GM18870 (cell line): ENCODE measurements around the gene MRPS6.
A peak's percentile ranks its signal among the peaks of the same experiment; 100 is the strongest.

ENCODE experiments used
- ATAC-seq: cut with Tn5 transposase; IDR thresholded peaks from one replicate; pipeline ENCODE4 v1.9.1; 2021; ENCODE audit warnings: moderate library complexity; ENCODE audit not compliant: unreplicated experiment

Gene MRPS6

GRCh38 chr21:34065027-34065426 lies 8.4 kb upstream of the MRPS6 start:
- no peak for ATAC-seq

- no peak for ATAC-seq
These were observed 1.7 kb upstream of the MRPS6 start for GRCh38 chr21:34071683-34072082.

GRCh38 chr21:34072145-34073031 lies 990 bp upstream of the MRPS6 start:
- peak; percentile 2 for ATAC-seq

- peak; percentile 8 for ATAC-seq
These were observed 438 bp downstream of the MRPS6 start for GRCh38 chr21:34073749-34074282.

- ATAC-seq, result no peak
These were observed 1.1 kb downstream of the MRPS6 start for GRCh38 chr21:34074283-34075090.

- no peak for ATAC-seq
These were observed 1.7 kb downstream of the MRPS6 start for GRCh38 chr21:34075091-34075425.

DNA sequence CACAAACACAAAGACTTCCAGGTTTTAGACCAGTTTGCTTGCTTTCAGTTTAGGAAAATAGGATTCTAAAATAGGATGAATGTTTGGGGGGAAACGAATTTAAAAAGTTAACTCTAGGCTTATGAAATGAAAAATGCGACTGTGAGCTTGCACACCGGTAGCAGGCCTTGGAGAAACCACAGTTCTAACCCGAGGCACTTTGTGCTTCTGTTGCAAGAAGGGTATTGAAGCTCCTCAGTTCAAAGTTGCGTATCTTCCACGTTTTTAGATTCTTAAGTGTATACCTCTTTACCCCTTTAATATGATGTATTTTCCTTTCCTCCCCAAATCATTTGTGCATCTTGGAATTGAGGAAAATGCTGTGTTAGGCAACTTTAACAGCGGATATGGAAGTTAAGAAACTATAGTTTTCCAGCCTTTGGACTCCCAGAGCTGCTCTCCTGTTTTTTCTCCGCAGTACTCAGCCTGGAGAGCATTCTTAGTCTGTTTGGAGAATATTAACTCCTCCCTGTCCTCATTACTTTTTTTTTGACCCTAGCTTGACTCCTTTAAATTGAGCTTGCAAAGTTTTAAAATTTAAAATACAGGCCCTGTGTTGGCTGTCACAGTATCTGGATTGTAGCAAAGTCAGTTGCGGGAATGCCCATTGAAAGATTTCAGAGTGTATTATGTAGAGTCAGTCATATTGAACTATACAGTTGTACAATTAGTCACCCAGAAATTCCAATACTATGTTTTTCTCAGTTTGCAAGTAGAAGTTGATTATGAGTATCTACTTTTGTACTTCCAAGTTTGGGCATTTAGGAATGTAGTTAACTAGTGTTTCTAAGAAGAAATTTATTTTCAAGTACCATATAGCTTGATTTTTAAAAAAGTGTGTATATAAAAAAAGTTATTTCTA lies 2.6 kb downstream of the MRPS6 start:
- ATAC-seq, result no peak

DNA sequence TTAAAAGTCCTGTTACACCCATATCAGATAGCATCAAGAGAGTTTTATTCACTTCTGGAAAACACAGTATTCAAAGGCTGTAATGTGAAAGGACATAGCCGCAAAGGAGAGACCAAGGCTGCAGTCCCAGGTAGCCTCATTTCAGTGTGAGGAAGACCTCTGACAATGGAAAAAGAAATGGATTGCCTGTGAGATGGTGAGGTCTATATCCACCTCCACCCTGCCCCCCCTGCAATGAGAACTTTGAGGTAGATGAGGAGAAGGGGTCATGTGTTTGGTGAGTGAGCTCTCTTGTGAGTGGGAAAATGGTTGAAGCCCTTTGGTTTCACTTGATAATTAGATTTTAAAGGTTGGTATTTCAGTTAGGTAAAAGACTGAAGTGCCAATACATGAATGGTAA lies 3.5 kb downstream of the MRPS6 start:
- no peak for ATAC-seq

- ATAC-seq, result no peak
These were observed 4.5 kb downstream of the MRPS6 start for GRCh38 chr21:34077888-34078287.

GRCh38 chr21:34078915-34079314 lies 5.5 kb downstream of the MRPS6 start:
- no peak for ATAC-seq

DNA sequence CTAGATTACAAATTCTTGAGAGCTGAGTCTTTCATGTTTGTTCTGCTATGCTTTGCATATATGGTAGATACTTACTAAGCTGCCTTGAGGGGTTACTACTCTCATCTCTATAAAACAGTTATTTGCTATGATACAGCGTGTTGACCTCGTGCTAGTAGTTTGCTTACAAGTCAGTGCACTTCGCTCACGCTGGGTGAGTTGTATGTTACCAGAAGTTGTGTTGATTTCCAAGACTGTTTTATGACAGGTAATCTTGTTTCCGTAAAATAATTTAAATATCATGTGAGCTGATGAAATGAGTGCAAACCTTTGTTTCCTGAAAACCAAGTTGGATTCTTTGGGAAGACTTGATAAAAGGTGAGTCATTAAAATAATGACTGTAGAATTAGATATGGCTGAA lies 7.3 kb downstream of the MRPS6 start:
- no peak for ATAC-seq

- ATAC-seq, result no peak
These were observed 9.4 kb downstream of the MRPS6 start for GRCh38 chr21:34082769-34083168.

DNA sequence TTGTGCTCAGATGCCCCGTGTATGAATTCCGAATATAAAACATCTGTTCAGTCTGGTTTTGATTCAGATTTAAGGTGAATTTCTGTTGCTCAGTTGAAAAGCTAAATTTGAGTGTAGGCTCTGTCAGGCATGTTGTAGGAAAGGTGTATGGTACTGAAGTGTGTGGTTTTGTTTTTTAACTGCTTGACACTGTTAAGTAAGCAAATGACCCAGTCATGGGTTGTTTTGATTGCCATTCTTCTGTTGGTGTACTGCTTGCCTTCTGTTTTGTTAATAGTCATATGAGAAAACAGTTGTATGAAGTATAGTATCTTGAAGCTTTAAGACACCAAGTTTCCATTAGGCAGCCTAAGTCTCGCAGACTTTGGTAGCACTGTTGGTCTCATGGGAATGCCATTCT lies 10.0 kb downstream of the MRPS6 start:
- no peak for ATAC-seq

DNA sequence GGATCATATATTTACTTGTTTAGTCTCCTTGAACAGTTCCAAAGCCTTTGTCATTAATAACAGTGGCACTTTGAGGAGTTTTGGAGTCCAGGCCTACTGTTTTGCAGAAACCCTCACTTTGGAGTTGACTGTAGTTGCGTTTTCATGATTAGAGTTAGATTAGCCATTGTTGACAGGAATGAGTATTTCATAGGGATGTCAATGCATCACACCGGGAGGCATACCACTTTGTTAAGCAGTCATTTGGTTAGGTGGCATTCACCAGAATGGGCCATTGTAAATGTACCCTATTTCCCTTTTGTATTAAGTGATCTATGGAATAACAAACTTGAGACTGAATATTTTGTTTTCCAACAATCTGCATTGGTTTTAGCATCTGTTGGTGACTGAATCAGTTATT lies 11.8 kb downstream of the MRPS6 start:
- ATAC-seq, result no peak

DNA sequence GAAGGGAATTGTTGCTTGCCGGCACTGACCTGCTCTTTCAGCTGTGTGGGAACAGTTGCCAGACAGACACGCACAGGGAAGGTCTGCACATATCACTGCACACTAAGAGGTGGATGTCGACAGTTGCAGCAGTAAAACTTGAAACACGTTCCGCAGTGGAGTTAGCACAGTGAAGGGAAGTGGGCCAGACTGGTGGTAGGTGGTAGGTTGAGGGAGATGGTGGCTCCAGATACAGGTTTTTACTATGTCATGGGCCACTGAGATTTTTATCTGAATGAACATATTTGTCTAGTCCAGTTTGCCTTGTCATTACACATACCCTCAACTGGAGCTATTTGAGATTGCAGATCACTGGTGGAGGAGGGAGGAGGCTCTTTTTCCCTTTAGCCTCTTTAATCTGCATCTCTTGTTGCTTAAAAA lies 13.5 kb downstream of the MRPS6 start:
- no peak for ATAC-seq

DNA sequence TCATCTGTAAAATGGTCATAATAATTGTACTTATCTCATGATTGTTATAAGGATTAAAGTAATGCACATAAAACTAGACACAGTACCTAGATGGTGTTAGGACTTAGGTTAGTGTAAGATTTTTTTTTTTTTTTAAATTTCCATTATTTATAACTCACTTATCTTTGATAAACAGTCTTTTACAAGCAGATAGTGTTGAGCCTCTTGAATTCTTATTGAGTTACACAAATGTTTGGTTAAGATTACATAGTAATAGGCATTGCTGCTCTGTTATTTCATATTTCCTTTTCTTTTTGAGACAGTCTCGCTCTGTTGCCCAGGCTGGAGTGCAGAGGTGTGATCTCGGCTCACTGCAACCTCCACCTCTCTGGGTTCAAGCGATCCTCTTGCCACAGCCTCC lies 15.4 kb downstream of the MRPS6 start:
- ATAC-seq, result no peak

GRCh38 chr21:34091032-34091431 lies 17.7 kb downstream of the MRPS6 start:
- no peak for ATAC-seq

GRCh38 chr21:34091607-34092006 lies 18.2 kb downstream of the MRPS6 start:
- no peak for ATAC-seq

DNA sequence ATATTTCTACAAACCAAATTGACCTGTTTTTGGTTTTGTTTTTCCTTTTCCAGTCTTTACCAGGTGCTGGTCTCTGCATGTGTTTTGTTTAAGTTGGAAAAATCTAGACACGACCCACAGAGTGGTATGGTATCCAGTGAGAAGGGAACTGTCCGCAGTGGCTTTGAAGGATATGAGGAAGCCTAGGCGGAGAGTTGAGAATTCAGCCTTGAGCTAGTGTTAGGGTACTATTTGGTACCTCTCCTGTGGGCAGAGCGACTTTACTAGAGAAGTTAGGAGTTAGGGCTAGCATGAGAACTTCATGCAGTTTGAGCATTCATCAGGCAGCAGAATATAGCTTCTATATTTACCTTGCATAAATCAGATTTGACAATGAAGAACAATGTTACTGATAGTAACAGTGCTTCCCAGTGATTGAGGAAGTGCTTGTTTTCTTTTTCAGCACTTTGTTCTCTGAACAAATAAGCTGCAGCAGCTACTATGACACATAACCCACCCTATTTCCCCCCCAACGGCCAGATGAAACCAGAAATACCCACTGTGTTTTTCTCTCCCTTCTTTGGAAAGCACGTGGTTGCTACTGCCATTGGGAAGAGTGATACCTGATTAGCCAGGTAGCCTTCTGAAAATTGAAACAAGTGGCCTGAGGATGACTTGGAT lies 19.0 kb downstream of the MRPS6 start:
- no peak for ATAC-seq

DNA sequence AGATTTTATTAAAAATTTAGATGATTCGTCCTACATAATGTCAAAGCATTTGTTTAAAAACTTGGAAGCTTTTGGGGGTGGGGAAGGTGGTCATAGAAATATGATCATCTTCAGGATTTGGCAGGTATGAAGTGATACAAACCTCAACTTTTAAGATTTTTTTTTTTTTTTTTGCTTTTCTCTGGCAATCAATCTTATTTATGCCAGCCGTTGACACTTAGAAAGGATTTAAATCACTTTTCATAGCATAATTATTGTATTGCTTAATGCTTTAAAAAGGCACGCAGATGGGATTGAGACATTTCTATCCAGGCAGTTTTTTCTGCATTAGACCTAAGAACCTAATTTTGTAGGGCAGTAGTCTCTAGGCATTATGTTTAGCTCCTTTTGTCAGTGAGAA lies 19.7 kb downstream of the MRPS6 start:
- ATAC-seq, result no peak
